GM12872 (cell line): ENCODE measurements around the gene RFPL3.

Experiments
- TF ChIP-seq, protein P1 (sequence below): IDR thresholded peaks from 3 replicates; pipeline ENCODE4 v1.5.1; 2011; ENCODE audit warnings: low read depth, mild to moderate bottlenecking, low read length, moderate library complexity; ENCODE audit not compliant: insufficient read depth

The RFPL3 gene

DNA sequence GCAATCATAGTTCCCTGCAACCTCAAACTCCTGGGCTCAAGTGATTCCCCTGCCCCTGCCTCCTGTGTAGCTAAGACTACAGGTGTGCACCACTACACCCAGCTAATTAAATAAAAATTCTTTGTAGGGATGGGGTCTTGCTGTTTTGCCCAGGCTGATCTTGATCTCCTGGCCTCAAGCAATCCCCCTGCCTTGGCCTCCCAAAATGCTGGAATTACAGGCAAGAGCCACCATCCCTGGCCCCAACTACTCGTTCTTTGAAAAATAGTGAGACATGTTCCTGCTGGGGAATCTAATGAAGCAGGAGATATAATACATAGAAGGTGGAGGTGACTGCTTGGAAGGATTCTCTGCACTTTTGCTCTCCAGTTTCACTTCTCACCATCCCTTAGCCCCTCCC is 40.1 kb upstream of the RFPL3 start:
- TF ChIP-seq, protein P1, sequence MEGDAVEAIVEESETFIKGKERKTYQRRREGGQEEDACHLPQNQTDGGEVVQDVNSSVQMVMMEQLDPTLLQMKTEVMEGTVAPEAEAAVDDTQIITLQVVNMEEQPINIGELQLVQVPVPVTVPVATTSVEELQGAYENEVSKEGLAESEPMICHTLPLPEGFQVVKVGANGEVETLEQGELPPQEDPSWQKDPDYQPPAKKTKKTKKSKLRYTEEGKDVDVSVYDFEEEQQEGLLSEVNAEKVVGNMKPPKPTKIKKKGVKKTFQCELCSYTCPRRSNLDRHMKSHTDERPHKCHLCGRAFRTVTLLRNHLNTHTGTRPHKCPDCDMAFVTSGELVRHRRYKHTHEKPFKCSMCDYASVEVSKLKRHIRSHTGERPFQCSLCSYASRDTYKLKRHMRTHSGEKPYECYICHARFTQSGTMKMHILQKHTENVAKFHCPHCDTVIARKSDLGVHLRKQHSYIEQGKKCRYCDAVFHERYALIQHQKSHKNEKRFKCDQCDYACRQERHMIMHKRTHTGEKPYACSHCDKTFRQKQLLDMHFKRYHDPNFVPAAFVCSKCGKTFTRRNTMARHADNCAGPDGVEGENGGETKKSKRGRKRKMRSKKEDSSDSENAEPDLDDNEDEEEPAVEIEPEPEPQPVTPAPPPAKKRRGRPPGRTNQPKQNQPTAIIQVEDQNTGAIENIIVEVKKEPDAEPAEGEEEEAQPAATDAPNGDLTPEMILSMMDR, result no peak

GRCh38 chr22:32318361-32318760 is 39.3 kb upstream of the RFPL3 start:
- TF ChIP-seq, protein P1, result no peak

GRCh38 chr22:32319861-32320406 is 37.7 kb upstream of the RFPL3 start:
- TF ChIP-seq, protein P1, result no peak

- TF ChIP-seq, protein P1, result no peak
Measured at GRCh38 chr22:32322986-32323385, 34.7 kb upstream of the RFPL3 start.

DNA sequence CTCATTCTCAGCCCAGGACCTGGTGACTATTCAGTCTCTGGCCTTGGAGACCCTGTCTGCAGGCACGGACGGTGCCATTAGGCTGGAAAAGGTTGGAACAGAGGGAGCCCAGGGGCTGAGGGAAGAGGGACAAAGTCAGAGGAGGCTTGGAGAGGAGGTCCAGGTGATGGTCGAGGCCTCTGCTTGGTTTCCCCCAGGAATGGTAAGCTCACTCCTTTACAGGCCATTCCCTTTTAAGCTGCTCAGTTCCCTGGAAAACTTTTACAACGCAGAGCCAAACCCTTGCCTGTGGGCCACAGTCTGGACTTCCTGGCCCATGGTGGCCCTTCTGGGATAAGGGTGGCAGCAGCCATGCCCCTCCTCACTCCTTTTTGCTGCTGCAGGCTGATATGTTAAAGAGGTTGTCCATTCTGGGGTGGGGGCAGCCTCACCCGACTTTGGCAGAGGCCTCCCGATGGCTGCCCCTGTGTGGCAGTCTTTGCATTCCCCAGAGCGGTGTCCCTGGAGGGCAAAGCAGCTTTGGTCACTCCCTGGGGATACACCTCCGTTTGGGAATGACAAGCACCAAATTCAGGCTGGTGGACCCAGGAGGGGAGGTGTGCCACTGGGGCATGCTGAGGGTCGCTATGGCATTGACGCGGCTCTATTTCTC is 34.0 kb upstream of the RFPL3 start:
- TF ChIP-seq, protein P1, result no peak

DNA sequence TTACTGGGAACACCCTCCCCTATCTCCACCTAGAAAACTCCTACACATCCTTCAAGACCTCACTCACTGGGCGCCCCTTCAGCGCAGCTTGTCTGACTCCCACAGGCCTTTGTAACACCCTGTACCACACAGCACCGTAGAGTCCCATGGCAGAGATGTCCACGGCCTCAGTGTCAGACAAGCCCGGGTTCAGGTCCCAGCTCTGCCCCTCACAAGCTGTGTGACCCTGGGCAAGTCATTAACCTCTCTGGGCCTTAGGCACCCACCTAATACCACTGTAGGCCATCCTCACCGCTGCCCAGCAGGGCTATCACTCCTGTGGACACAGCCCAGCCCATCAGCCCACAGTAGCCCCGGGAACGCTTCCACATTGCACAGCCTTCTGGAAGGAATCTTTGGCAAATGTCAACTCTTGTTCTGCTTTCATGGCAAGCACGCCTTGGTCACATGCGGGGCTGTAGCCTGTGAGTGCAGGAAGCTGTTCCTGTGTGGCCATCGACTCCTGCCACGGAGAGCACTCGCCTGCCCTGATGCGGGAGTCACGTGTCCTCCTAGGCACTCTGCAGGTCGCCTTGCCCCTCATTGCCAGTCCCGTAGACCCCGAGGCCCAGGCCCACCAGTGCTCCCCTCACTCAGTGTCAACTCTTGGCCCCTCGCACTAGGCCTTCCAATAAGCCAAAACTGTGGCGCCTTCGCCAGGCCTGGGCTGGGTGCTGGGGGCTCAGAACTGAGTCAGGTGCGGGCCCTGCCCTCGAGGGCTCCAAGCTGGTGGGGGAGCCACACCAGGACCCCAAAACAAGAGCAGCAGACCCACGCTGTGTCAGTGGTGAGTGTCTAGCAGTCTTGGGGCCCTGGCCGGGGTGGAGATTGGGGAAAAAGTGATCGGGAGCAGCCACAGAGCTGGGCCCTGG is 32.9 kb upstream of the RFPL3 start:
- TF ChIP-seq, protein P1, result no peak

DNA sequence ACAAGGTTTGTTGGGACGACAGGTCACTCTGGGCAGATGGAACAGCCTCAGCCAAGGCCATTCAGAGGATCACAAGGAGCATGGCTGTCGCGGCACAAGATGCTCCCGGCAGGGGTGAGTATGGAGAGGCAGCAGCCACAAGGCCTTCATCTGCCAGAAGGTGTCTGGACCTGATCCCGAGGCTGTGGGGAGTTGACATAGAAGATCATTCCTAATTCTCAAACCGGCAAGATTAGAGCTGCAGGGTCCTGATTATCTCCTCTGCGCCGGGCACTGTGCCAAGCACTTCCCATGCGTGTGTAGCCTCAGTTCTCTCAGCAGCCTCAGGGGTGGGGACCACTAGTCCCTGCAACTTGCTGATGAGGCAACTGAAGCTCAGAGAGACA is 32.3 kb upstream of the RFPL3 start:
- TF ChIP-seq, protein P1, result no peak
